ENCODE measurements around the gene SLF2.

GRCh38 chr10:100927266-100927665 is 14.5 kb downstream of the SLF2 start:
- TF ChIP-seq CTCF (conservative IDR thresholded peaks at IDR 0.05) (no peak), ZFX (IDR thresholded peaks at IDR 0.05) (no peak)

All from C4-2B (cell line).